ENCODE measurements around the gene ATAD3B. TPM values are rescaled to one million over a fixed set of nuclear protein-coding genes. Genes with fewer than 3 reads are reported as not detected.
A peak's percentile ranks its signal among the peaks of the same experiment; 100 is the strongest.

Gene ATAD3B
- total and polyA plus RNA-seq, 2 of the 13 experiments (the other 11 are each of a cell fraction or from before 2014, with no cell fraction given), result 9.6 to 31.1 TPM

- no peak for TF ChIP-seq HNF1A (IDR thresholded peaks at IDR 0.05; ENCODE audit: low read depth)
- peak; percentile 49; the same call in 1 of the 2 replicates for TF ChIP-seq HNF1A (CRISPR knock-in tag; IDR thresholded peaks at IDR 0.05; ENCODE audit: borderline replicate concordance)
- TF ChIP-seq ZNF367 (CRISPR knock-in tag; IDR thresholded peaks at IDR 0.05; ENCODE audit: borderline replicate concordance), result no peak
- TF ChIP-seq, protein P1, sequence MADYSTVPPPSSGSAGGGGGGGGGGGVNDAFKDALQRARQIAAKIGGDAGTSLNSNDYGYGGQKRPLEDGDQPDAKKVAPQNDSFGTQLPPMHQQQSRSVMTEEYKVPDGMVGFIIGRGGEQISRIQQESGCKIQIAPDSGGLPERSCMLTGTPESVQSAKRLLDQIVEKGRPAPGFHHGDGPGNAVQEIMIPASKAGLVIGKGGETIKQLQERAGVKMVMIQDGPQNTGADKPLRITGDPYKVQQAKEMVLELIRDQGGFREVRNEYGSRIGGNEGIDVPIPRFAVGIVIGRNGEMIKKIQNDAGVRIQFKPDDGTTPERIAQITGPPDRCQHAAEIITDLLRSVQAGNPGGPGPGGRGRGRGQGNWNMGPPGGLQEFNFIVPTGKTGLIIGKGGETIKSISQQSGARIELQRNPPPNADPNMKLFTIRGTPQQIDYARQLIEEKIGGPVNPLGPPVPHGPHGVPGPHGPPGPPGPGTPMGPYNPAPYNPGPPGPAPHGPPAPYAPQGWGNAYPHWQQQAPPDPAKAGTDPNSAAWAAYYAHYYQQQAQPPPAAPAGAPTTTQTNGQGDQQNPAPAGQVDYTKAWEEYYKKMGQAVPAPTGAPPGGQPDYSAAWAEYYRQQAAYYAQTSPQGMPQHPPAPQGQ (CRISPR knock-in tag; IDR thresholded peaks at IDR 0.05; ENCODE audit: borderline replicate concordance), result no peak
- TF ChIP-seq ZNF747 (CRISPR knock-in tag; IDR thresholded peaks at IDR 0.05; ENCODE audit: borderline replicate concordance), result peak; percentile 39; the same call in 1 of the 2 replicates
- TF ChIP-seq ZNF281 (CRISPR knock-in tag; IDR thresholded peaks at IDR 0.05; ENCODE audit: borderline replicate concordance), result no peak
- peak; percentile 68 for TF ChIP-seq ISL2 (CRISPR knock-in tag; IDR thresholded peaks at IDR 0.05)
- no peak for TF ChIP-seq ATRX (CRISPR knock-in tag; IDR thresholded peaks at IDR 0.05; ENCODE audit: borderline replicate concordance)
- peak; percentile 94 for TF ChIP-seq NFYB (CRISPR knock-in tag; IDR thresholded peaks at IDR 0.05)
- TF ChIP-seq, protein P2, sequence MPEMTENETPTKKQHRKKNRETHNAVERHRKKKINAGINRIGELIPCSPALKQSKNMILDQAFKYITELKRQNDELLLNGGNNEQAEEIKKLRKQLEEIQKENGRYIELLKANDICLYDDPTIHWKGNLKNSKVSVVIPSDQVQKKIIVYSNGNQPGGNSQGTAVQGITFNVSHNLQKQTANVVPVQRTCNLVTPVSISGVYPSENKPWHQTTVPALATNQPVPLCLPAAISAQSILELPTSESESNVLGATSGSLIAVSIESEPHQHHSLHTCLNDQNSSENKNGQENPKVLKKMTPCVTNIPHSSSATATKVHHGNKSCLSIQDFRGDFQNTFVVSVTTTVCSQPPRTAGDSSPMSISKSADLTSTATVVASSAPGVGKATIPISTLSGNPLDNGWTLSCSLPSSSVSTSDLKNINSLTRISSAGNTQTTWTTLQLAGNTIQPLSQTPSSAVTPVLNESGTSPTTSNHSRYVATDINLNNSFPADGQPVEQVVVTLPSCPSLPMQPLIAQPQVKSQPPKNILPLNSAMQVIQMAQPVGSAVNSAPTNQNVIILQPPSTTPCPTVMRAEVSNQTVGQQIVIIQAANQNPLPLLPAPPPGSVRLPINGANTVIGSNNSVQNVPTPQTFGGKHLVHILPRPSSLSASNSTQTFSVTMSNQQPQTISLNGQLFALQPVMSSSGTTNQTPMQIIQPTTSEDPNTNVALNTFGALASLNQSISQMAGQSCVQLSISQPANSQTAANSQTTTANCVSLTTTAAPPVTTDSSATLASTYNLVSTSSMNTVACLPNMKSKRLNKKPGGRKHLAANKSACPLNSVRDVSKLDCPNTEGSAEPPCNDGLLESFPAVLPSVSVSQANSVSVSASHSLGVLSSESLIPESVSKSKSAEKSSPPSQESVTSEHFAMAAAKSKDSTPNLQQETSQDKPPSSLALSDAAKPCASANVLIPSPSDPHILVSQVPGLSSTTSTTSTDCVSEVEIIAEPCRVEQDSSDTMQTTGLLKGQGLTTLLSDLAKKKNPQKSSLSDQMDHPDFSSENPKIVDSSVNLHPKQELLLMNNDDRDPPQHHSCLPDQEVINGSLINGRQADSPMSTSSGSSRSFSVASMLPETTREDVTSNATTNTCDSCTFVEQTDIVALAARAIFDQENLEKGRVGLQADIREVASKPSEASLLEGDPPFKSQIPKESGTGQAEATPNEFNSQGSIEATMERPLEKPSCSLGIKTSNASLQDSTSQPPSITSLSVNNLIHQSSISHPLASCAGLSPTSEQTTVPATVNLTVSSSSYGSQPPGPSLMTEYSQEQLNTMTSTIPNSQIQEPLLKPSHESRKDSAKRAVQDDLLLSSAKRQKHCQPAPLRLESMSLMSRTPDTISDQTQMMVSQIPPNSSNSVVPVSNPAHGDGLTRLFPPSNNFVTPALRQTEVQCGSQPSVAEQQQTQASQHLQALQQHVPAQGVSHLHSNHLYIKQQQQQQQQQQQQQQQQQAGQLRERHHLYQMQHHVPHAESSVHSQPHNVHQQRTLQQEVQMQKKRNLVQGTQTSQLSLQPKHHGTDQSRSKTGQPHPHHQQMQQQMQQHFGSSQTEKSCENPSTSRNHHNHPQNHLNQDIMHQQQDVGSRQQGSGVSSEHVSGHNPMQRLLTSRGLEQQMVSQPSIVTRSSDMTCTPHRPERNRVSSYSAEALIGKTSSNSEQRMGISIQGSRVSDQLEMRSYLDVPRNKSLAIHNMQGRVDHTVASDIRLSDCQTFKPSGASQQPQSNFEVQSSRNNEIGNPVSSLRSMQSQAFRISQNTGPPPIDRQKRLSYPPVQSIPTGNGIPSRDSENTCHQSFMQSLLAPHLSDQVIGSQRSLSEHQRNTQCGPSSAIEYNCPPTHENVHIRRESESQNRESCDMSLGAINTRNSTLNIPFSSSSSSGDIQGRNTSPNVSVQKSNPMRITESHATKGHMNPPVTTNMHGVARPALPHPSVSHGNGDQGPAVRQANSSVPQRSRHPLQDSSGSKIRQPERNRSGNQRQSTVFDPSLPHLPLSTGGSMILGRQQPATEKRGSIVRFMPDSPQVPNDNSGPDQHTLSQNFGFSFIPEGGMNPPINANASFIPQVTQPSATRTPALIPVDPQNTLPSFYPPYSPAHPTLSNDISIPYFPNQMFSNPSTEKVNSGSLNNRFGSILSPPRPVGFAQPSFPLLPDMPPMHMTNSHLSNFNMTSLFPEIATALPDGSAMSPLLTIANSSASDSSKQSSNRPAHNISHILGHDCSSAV (CRISPR knock-in tag; IDR thresholded peaks at IDR 0.05; ENCODE audit: borderline replicate concordance), result no peak
Observed at GRCh38 chr1:1471389-1472052, at the start of gene ATAD3B (continued).
